HepG2 (cell line): ENCODE measurements around the gene CIAO2B. TPM values are rescaled to one million over a fixed set of nuclear protein-coding genes. Genes with fewer than 3 reads are reported as not detected.
A peak's percentile ranks its signal among the peaks of the same experiment; 100 is the strongest.

Source experiments
- ATAC-seq: fragments of 200-7000 bp; cut with Tn5 transposase; 3 replicates; pipeline ENCODE4 v1.9.1; 2020; ENCODE audit warnings: mild to moderate bottlenecking, moderate library complexity
- BruUV-seq: library from RNA; stranded (reverse); fragments of 400-500 nt; replicated peaks from 2 replicates; lab custom pipeline; 2021; lab: Mats Ljungman, UMichigan
- CTCF ChIA-PET: fragments of 300-600 bp; formaldehyde crosslinking; extraction: SDS; loops from one replicate; lab custom pipeline; 2021; ENCODE audit warnings: low total read pairs, inconsistent platforms, low intra/inter-chr PET ratio; lab: Yijun Ruan, JAX
- POLR2A ChIA-PET: fragments of 350-600 bp; sonication (Branson Sonifier 250); formaldehyde crosslinking; loops from one replicate; lab custom pipeline; 2020; ENCODE audit warnings: antibody characterized with exemption, inconsistent platforms; lab: Yijun Ruan, JAX
- DNase-seq: peaks from one replicate; pipeline ENCODE4 v3.0.0-alpha.2; 2015; ENCODE audit warnings: low spot score
- FAIRE-seq: peaks from 3 replicates; lab custom pipeline; 2011; peaks lifted over from hg19 to GRCh38; lab: Jason Lieb, UNC
- H2AFZ ChIP-seq: one replicate; pipeline ENCODE4 v1.6.1; 2011; ENCODE audit warnings: low read length, inconsistent platforms
- H3K27ac ChIP-seq: fragments of 300-600 bp; 3 replicates; pipeline ENCODE4 v1.8.0; 2011; ENCODE audit warnings: mixed run types, mild to moderate bottlenecking, mixed read lengths, low read length, inconsistent platforms; ENCODE audit not compliant: insufficient read depth; ENCODE audit errors: extremely low read length
- H3K27me3 ChIP-seq, 2 experiments: fragments of 200-600 bp in 1 of 2; 2 replicates in 1 of 2; 3 replicates in 1 of 2; pipeline versions ENCODE4 v1.6.0 to v1.8.0; 2011; ENCODE audit warnings: low read length in 2 of 2, mild to moderate bottlenecking in 2 of 2, moderate library complexity in 2 of 2, inconsistent platforms in 1 of 2; ENCODE audit not compliant: insufficient read depth in 2 of 2, control insufficient read depth in 1 of 2
- H3K36me3 ChIP-seq, 2 experiments: fragments of 200-600 bp in 1 of 2; replicated peaks in 1 of 2; 2 replicates in 1 of 2; 3 replicates in 1 of 2; pipeline versions ENCODE4 v1.5.1 to v1.8.0; 2011; ENCODE audit warnings: low read length in 2 of 2, inconsistent platforms in 1 of 2; ENCODE audit not compliant: insufficient read depth in 2 of 2, control insufficient read depth in 1 of 2
- H3K4me1 ChIP-seq: 2 replicates; pipeline ENCODE4 v1.5.1; 2012; ENCODE audit warnings: low read length, inconsistent platforms; ENCODE audit not compliant: insufficient read depth
- H3K4me2 ChIP-seq: 2 replicates; pipeline ENCODE4 v1.6.0; 2011; ENCODE audit warnings: low read depth, low read length, inconsistent platforms
- H3K4me3 ChIP-seq, 3 experiments: fragments of 200-600 bp in 1 of 3; sonication (generic), shearing (Covaris generic) in 1 of 3; replicated peaks in 1 of 3; 2 replicates each; pipeline ENCODE4 v1.5.1; 2011 to 2016; ENCODE audit warnings: low read length in 3 of 3, inconsistent platforms in 2 of 3, low read depth in 2 of 3, mild to moderate bottlenecking in 2 of 3, control low read depth in 1 of 3, mixed read lengths in 1 of 3; ENCODE audit not compliant: insufficient read depth in 1 of 3
- H3K79me2 ChIP-seq: one replicate; pipeline ENCODE4 v1.6.1; 2011; ENCODE audit warnings: low read length, inconsistent platforms; ENCODE audit not compliant: insufficient read depth
- H3K9ac ChIP-seq: 2 replicates; pipeline ENCODE4 v1.6.0; 2011; ENCODE audit warnings: mild to moderate bottlenecking, low read depth, low read length, inconsistent platforms; ENCODE audit not compliant: insufficient read depth
- H3K9me3 ChIP-seq: 2 replicates; pipeline ENCODE4 v1.5.1; 2012; ENCODE audit warnings: mild to moderate bottlenecking, low read length
- H4K20me1 ChIP-seq: 2 replicates; pipeline ENCODE4 v1.6.0; 2011; ENCODE audit warnings: inconsistent platforms, mild to moderate bottlenecking, low read length, moderate library complexity; ENCODE audit not compliant: insufficient read depth
- AGO1 ChIP-seq: fragments of 200-400 bp; formaldehyde crosslinking; IDR thresholded peaks from 2 replicates; pipeline ENCODE4 v1.6.1; 2017; ENCODE audit warnings: mild to moderate bottlenecking, low read depth, low read length, moderate library complexity; ENCODE audit not compliant: poor library complexity, severe bottlenecking
- HOXA3 ChIP-seq: sonication (generic); formaldehyde crosslinking; IDR thresholded peaks from 2 replicates; pipeline ENCODE4 v1.5.0; 2020; ENCODE audit warnings: missing genetic modification reagents
- POLR2G ChIP-seq: fragments of 200-400 bp; formaldehyde crosslinking; IDR thresholded peaks from 2 replicates; pipeline ENCODE4 v1.6.1; 2018; ENCODE audit warnings: mild to moderate bottlenecking, low read depth, low read length, moderate library complexity
- SAP130 ChIP-seq: IDR thresholded peaks from 2 replicates; pipeline ENCODE4 v1.6.1; 2016; ENCODE audit warnings: low read depth
- SP140L ChIP-seq: sonication (generic); formaldehyde crosslinking; IDR thresholded peaks from 2 replicates; pipeline ENCODE4 v1.4.0; 2020; ENCODE audit warnings: missing genetic modification reagents, borderline replicate concordance
- TCF7L2 ChIP-seq: IDR thresholded peaks from 2 replicates; pipeline ENCODE4 v1.6.1; 2011; ENCODE audit warnings: mild to moderate bottlenecking, low read depth, low read length, moderate library complexity
- ZNF292 ChIP-seq: sonication (generic); formaldehyde crosslinking; IDR thresholded peaks from 2 replicates; pipeline ENCODE4 v1.8.1; 2022; ENCODE audit warnings: mild to moderate bottlenecking, low read depth, missing genetic modification reagents, borderline replicate concordance
- ZNF430 ChIP-seq: sonication (generic); formaldehyde crosslinking; IDR thresholded peaks from 2 replicates; pipeline ENCODE4 v1.9.0; 2021; ENCODE audit warnings: mild to moderate bottlenecking, missing genetic modification reagents
- ZNF713 ChIP-seq: sonication (generic); formaldehyde crosslinking; IDR thresholded peaks from 2 replicates; pipeline ENCODE4 v1.4.0; 2020; ENCODE audit warnings: mild to moderate bottlenecking, missing genetic modification reagents
- WGBS: methylation state at CpG from one replicate; pipeline ENCODE4 v1.1.6; 2017; ENCODE audit warnings: low lambda C conversion rate; 5-methylcytosine and 5-hydroxymethylcytosine counted together
- in situ Hi-C: cut with HindIII; loops from 2 replicates; pipeline ENCODE4 v1.10.0; 2017; ENCODE audit warnings: low pct_unique_long_range_greater_than_20kb; ENCODE audit not compliant: extremely low pct_ligation_motif_present
- intact Hi-C: fragments of 100-400 bp; cut with micrococcal nuclease; formaldehyde crosslinking; loops from one replicate; pipeline ENCODE4 v1.10.0; 2022; ENCODE audit not compliant: unreplicated experiment
- polyA plus RNA-seq, 8 experiments: library from polyadenylated mRNA; depleted of rRNA in 3 of 8; stranded (reverse) in 7 of 8; unstranded in 1 of 8; fragments of >200 nt; fragmentation: Illumina TruSeq in 4 of 8; extraction: Trizol in 4 of 8; gene quantifications; 2 replicates each; pipeline versions ENCODE4 v1.2.1 to v1.2.3, GENCODE V29; 2011 to 2016; ENCODE audit warnings: low read depth in 4 of 8, missing spikeins in 1 of 8, mixed read lengths in 1 of 8; ENCODE audit not compliant: insufficient read depth in 1 of 8
- total RNA-seq, 5 experiments: library from RNA; depleted of rRNA; stranded (reverse); fragments of >200 nt; fragmentation: Illumina TruSeq; extraction: Trizol; gene quantifications; 2 replicates each; pipeline ENCODE4 v1.2.3, GENCODE V29; 2016; ENCODE audit warnings: low read depth in 1 of 5
- TF ChIP-seq, protein P1 (sequence below): sonication (generic); formaldehyde crosslinking; IDR thresholded peaks from 2 replicates; pipeline ENCODE4 v1.4.0; 2020; ENCODE audit warnings: mild to moderate bottlenecking, missing genetic modification reagents
- TF ChIP-seq, protein P2 (sequence below): sonication (generic); formaldehyde crosslinking; IDR thresholded peaks from 2 replicates; pipeline ENCODE4 v1.4.0; 2020; ENCODE audit warnings: mild to moderate bottlenecking, missing genetic modification reagents
- TF ChIP-seq, protein P3 (sequence below): sonication (generic); formaldehyde crosslinking; IDR thresholded peaks from 2 replicates; pipeline ENCODE4 v1.5.0; 2020; ENCODE audit warnings: missing genetic modification reagents, mild to moderate bottlenecking, borderline replicate concordance

CIAO2B gene
- total and polyA plus RNA-seq, 2 of the 13 experiments (the other 11 are each of a cell fraction or from before 2014, with no cell fraction given): 157 to 293 TPM

DNA sequence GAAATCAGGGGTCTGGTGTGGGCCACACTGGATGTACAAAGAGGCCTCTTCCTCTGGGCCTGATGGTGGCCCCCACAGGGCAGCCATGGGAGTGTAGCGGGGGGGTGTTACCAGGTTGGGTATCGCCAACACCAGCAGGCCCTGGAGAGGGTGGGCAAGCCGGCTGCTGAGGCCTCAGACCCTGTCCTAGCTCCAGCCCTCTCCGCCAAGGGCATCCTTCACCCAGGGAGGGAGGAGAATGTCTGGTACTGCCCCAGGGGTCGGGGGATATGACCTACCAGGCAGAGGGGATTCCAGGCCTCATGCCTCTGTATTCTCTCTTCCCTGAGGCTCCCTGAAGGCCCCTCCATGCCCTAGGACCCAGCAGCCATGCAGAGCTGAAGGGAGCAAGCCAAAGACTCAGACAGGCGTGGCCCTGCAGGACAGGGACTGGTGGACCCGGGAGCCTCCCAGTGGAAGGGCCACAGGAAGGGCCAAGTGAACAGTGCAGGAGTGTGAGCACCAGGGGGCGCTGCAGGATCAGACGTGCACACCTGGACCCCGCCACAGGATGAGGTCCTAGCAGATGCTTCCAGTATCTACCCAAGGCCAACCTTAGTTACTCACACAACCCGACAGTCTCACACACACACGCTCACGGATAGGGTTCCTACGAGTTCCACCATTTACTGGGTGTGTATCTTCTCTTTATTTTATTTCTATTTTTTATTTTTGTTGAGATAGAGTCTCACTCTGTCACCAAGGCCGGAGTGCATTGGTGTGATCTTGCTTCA, 43.3 kb upstream of the CIAO2B start (continued):
- TF ChIP-seq TCF7L2 (no peak), POLR2G (no peak), SP140L (CRISPR knock-in tag) (0 out of 2 replicates have a peak, but pooled peaks have one; percentile 60), ZNF713 (CRISPR knock-in tag) (no peak), ZNF292 (CRISPR knock-in tag) (peak; percentile 60; the same call in 1 of the 2 replicates)
- TF ChIP-seq, protein P1, sequence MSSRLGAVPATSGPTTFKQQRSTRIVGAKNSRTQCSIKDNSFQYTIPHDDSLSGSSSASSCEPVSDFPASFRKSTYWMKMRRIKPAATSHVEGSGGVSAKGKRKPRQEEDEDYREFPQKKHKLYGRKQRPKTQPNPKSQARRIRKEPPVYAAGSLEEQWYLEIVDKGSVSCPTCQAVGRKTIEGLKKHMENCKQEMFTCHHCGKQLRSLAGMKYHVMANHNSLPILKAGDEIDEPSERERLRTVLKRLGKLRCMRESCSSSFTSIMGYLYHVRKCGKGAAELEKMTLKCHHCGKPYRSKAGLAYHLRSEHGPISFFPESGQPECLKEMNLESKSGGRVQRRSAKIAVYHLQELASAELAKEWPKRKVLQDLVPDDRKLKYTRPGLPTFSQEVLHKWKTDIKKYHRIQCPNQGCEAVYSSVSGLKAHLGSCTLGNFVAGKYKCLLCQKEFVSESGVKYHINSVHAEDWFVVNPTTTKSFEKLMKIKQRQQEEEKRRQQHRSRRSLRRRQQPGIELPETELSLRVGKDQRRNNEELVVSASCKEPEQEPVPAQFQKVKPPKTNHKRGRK (CRISPR knock-in tag): no peak

DNA sequence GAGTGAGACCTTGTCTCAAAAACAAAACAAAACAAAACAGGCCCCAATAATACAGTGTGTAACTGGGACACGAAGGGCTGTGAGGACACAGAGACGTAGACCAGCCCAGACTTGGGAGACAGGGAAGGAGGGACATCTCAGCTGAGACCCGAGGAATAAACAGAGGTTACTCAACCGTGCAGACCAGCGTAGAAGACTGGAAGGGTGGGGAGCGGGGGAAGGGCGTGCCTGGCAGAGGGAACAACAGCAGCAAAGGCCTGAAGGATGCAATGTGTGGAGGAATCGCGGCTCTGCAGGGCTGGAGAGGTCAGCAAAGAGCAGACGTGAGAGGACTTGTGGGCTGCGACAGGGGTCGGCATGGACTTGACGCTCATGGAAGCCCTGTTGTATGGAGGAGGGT, 42.5 kb upstream of the CIAO2B start:
- intact Hi-C loops (loop anchor here (1.0 to 2.0 kb wide), 7 partner anchors 22 to 209 kb away; partner anchors contain the start of gene NOL3), in situ Hi-C loops (loop anchor here (5.0 kb wide), 3 partner anchors 36 to 211 kb away; partner anchors contain the start of genes FBXL8 and TRADD)
- 14% methylated on average over 13 of the region's 13 CpGs for WGBS
- DNase-seq (no peak), FAIRE-seq (no peak), ATAC-seq (peak; percentile 9)
- Histone ChIP-seq H3K9ac (no peak overlapping the region), H3K4me2 (peak overlapping the region; percentile 70), H3K4me3 (peak overlapping the region in 1 of 3 experiments; percentile 36; a peak in 1 of 6 replicates), H2AFZ (no peak overlapping the region), H3K9me3 (no peaks in the 10 kb centered on the region), H3K27me3 (peaks cover 2 to 11% of the 10 kb centered on the region in 2 experiments; a peak in 3 of 5 replicates), H3K36me3 (no peaks in the 10 kb centered on the region), H3K4me1 (peaks cover 66% of the 10 kb centered on the region), H3K27ac (no peak overlapping the region), H3K79me2 (no peaks in the 10 kb centered on the region), H4K20me1 (no peaks in the 10 kb centered on the region)
- CTCF ChIA-PET: interaction anchor here (0.8 to 3.5 kb wide), 8 partner anchors 16 to 208 kb away, joined by 3 to 28 read pairs (median 10); partner anchors contain the start of genes CES3, FBXL8, MATCAP1 and TRADD
- POLR2A ChIA-PET: interaction anchor here (1.4 kb wide), 1 partner anchor 16 kb away, joined by 3 read pairs; the partner anchor contains the start of gene CES3
- BruUV-seq: no TSS peak
- 0 out of 2 replicates have a peak, but pooled peaks have one; percentile 34 for TF ChIP-seq SAP130 (CRISPR knock-in tag)
- TF ChIP-seq, protein P2, sequence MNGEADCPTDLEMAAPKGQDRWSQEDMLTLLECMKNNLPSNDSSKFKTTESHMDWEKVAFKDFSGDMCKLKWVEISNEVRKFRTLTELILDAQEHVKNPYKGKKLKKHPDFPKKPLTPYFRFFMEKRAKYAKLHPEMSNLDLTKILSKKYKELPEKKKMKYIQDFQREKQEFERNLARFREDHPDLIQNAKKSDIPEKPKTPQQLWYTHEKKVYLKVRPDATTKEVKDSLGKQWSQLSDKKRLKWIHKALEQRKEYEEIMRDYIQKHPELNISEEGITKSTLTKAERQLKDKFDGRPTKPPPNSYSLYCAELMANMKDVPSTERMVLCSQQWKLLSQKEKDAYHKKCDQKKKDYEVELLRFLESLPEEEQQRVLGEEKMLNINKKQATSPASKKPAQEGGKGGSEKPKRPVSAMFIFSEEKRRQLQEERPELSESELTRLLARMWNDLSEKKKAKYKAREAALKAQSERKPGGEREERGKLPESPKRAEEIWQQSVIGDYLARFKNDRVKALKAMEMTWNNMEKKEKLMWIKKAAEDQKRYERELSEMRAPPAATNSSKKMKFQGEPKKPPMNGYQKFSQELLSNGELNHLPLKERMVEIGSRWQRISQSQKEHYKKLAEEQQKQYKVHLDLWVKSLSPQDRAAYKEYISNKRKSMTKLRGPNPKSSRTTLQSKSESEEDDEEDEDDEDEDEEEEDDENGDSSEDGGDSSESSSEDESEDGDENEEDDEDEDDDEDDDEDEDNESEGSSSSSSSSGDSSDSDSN (CRISPR knock-in tag): 0 out of 2 replicates have a peak, but pooled peaks have one; percentile 18
- peak; percentile 18 for TF ChIP-seq AGO1
- TF ChIP-seq HOXA3 (CRISPR knock-in tag): no peak
- 0 out of 2 replicates have a peak, but pooled peaks have one; percentile 9 for TF ChIP-seq ZNF430 (CRISPR knock-in tag)
- TF ChIP-seq, protein P3, sequence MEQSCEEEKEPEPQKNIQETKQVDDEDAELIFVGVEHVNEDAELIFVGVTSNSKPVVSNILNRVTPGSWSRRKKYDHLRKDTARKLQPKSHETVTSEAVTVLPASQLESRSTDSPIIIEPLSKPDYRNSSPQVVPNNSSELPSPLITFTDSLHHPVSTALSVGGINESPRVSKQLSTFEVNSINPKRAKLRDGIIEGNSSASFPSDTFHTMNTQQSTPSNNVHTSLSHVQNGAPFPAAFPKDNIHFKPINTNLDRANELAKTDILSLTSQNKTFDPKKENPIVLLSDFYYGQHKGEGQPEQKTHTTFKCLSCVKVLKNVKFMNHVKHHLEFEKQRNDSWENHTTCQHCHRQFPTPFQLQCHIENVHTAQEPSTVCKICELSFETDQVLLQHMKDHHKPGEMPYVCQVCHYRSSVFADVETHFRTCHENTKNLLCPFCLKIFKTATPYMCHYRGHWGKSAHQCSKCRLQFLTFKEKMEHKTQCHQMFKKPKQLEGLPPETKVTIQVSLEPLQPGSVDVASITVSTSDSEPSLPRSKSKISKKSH: no peak
